NCI-H1092 treated with DMSO at 0.1 percent for 48 hours (cell line): ENCODE data around the gene GDPD4.
"Not testable (repeated sequence)": the region's sequence is repeated elsewhere in the genome, so short reads cannot be mapped to it uniquely, and the experiment has no call there.

Experiments used
- DNase-seq: peaks from one replicate; lab custom pipeline; 2025; lab: John Stamatoyannopoulos, UW

Gene GDPD4, protein sequence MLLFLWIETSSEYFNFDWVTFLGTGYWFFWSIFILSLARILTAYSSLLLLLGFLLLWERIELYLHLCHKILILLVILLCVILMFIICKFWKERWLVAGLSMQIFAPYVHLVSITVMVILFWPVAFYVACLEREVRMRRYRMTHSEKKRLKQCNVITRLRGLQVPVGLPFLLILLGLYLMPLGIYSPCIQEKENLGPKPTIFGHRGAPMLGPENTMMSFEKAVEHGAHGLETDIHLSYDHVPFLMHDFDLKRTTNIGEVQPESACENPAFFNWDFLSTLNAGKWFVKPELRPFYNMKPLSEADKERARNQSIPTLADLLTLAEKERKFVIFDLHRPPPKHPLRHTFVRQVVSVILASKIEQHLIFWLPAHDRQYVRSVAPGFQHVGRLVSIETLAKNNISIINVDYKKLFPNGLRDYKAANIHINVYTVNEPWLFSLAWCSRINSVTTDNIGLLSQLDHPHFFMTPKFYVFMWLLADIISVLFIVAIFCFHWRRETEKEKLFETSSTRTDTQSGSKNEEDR

DNA sequence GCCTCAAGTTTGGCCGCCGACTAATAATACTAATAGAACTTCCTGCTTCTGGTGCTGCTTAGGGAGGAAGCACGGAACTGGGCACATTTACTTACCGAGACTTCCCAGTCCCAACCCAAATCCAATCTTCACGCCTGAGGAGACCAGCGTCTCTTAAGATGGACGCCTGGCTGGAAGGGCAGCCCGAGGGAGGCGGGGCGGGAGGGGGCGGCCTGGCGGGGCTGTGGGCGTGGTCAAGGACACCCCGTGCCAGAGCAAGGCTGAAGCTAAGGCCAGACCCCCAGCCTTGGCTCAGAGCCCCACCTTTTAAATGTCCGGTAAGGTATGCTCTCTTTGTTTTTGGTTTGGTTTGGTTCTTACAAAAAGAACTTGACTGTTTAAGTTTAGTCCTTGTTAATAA, at the start of gene GDPD4:
TSS of gene GDPD4 (minus strand) at position 177 of the 400 bp plus-strand sequence. CDS start 16,549 bp downstream, outside the sequence.
- DNase-seq: no peak

DNA sequence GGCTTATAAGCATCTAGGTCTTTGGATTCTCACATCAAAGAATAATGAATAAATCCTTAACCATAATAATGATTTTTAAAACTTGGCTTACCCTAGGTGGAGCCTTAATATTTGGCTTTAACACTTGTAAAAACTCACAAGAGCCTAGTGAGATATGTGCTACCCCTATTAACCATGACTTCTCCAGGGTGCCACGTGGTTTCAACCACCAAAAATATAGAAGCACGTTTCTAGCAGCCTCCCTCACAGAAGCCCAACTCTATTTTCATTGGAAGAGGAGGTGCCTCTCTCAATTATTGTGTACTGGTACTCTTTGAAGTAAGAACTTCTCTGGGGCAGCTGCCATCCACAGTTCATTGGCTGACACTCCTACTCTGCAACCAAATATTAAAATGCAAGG, 46.5 kb upstream of the GDPD4 start:
- no peak for DNase-seq

DNA sequence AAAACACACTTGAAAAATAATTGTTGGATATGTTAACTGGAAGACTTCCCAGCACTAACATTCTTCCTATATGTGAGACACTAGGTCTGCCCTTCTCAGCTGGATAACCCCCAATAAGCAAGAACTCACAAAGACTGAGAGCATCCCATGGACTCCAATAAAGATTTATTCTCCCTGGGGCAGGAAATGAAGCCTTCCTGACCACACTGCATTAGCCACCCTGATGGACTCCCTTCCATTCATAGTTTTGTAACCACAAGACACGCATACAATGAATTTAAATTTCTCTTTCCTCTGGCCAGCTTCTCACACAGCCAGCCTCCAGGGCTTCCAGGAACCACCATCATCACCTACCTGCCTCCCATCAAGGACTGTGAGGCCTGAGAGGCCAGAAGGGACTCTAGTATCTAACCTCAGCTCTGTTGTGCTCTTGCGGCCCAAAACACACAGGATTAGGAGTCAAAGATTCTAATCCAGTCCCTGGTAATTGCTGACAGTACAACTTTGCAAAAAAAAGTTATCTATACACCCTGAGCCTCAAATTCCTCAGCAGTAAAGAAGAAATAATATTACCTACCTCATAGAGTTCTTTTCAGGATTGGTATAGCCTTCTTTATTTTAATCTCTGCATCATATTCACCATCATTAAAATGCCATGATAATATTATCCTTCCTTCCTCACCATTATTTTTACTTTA, 45.6 kb upstream of the GDPD4 start:
- DNase-seq: no peak

DNA sequence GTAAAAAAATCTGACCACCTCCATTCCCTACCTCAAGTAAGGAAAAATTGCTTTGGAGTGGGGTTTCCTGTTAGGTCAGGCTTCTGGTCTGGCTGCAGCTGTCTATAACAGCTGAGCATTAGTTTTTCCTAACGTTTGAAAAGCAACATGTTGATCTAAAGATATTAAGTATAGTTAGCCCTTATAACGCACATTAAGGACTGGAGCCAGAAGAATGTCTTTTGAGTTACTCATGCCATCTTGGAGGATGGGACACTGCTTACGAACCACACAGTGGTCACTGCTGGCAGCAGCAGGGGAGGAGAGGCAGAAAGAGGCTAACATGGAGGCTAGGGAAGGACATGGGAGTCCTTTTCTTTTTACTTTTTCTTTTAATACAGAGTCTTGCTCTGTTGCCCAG, 44.1 kb upstream of the GDPD4 start:
- no peak for DNase-seq

DNA sequence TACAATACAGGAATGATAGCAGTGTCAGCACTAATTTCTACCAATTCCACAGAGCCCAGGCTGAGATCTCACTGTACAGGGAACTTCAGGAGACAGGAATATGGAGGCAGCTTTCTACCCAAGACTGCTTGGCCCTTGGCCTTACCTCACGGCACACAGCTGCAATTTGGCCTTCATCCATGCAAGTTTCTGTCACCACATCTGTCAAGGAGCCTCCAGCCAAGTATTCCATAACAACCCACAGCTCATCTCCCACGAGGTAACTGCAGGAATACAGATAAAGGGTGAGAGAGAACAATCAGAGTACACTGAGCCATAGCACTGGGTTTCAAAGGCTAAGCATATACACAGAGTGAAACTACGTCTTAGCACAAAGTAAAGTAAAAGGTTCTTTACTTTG, 39.0 kb upstream of the GDPD4 start:
- DNase-seq: no peak

DNA sequence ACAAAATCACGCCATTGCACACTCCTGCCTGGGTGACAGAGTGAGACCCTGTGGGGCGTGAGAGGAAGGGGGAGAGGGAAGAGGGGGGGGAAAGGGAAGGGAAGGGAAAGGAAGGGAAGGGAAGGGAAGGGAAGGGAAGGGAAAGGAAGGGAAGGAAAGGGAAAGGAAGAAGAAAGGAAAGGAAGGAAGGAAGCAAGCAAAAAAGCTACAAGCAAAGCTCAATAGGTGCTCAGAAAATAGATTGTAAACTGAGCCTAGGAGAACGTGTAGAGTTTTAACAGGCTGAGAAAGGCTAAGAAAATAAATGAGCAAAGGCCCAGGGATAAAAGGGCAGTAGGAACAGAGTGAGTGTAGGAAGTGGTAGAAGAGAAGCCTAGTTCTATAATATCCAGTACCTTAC, 30.8 kb upstream of the GDPD4 start:
- DNase-seq: no peak

DNA sequence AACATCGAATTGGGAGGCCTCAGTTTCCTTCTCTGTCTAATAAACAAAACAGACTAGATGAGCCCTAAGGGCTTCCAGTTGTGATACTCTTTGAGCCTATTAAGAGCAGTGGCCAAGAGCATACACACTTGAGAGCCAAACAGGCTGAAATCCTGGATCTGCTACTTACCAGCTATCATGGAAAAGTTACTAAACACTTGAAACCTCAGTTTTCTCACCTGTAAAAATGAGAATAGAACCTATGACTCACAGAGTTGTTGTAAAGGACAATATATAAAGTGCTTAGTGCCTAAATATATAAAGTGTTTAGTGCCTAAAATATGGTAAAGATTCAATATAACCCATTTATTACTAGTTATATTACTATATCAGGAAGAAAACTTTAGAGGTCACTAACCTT, 23.7 kb upstream of the GDPD4 start:
- DNase-seq: no peak

DNA sequence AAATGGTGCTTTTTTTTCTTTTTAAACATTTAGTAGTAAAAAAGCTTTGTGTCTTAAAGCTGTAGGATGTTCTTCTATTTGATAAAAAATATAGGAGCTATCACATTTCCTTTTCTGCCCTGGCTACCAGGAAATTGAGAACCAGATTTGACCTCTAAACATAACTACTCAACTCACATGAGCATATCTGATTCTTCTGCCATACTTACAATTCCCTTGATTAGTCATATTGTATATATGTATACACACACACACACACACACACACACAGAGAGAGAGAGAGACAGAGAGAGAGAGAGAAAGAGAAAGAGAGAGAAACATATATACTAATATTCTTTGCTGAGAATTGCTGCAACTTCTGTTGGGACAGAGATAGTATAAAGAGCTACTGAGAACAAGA, 23.0 kb upstream of the GDPD4 start:
- DNase-seq: no peak

DNA sequence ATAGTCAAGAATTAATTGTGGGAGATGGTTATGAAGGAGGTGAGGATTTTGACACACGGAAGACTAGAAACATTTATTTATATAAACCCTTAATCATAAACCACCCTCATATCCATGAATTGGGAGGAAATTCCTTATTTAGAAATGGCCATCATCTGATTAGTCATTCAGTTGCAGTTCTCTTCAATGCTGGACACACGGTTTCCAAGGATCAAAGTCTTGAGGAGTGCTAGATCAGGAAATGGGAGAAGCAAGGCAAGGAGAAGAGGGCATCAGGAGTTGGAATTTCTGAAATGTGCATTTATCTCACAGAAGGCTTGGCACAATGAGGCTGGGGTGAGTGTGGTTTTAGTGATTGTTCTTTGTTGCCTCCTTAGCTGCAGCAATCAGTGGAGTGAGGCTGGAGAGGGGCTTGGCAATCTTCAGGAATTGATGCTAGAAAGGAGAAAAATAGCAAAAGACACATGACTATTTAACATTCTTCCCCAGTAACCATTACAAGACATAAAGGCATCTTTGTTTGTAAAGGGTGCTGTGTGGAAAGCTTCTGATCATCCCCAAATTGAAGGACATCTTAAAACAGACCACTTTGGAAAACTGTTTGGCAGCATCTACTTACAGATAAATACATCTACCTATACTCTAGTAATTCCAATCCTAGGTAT, 21.6 kb upstream of the GDPD4 start:
- DNase-seq: no peak

DNA sequence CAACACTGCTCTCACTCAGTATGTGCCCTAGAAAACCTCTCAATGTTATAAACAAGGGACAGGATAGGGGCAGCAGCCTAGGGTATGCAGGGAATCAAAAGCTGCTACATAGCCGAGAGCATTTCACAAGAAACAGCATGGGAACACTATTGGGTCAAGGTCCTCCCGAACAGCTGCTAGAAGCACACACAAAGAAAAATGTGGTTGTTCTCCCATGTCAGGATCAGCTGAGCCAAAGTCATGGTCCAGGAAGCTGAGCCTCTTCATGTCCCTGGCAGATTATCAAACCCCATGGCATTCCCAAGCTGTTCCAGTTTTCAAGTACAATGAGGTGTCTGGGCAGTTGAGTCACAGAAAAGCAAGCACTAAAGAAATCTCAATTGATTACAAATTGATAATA, 21.0 kb upstream of the GDPD4 start:
- DNase-seq: no peak

DNA sequence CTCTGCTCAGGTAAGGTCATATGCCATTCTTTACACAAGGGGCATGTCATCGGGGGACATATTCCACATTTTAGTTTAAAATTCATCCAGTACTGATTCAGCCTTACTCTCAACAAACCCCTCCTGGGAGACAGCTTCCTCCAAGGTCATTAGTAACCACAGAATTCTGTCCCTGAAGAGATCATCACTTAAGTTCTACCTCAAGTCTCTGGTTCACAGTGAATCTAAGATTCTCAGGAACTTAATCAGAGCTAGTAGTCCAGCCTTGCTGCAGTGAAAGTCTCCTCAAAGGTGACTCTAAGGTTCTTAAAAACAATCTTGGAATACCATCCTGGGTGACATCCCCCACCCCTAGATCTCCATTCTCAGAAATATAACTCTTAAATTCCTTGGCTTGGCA, 18.9 kb upstream of the GDPD4 start:
- DNase-seq: no peak

DNA sequence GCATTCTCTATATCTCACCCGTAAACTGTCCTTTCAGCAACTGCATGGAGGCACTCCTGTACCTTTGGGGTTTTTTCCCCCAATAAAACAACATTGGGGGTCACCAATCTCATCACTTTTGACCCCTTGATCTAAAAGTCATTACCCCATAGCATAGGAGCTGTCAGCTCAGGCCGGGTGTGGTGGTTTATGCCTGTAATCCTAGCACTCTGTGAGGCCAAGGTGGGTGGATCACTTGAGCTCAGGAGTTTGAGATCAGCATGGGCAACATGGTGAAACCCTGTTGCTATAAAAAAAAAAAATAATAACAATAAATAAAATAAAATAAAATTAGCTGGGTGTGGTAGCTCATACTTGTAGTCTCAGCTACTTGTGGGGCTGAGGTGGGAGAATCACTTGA, 17.1 kb upstream of the GDPD4 start:
- no peak for DNase-seq

DNA sequence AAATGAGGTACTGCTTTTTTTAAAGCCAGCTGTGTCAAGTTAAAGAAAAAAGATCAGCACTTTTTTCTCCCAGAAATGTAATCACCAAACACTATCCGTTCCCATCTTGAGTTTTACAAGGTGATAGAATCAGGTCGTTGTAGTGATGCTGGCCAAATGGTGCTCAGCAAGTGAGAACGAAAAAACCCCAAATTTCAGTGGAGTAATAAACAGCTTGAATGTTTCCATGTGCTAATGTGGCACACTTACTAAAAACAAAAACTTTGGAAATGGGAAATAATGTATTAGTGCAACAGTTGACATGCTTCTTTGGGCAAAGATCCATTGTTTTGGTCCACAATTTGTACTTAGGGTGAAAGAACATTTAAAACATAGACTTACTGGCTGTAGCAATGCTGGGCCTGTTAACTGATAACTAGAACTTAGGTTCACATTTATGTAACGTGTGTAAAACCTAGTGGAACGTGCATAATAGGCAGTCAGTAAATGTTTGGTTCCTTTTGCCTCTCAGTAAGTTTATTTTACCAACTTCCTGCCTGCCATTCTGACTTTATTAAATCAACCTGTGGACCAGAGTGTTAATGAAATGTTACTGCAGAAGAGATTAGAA, 15.4 kb upstream of the GDPD4 start:
- DNase-seq: no peak

DNA sequence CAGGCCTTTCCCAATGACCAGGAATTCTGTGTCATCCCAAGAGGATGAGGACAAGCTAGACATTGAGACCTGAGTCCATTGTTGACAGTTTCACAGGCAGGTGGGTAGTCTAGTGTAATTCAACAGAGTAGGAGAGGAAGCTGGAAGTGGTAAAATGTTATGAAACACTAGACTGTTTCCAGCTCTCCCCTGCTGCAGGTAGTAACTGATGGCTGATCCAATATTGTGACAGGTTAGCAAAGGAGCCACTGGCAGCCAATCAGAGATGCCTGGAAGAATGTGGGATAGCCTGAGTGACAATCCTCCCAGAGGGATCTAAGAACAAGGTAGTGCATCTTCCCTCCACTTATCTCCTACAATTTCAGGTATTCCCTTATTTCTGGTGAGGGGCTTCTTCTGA, 10.6 kb upstream of the GDPD4 start:
- no peak for DNase-seq

DNA sequence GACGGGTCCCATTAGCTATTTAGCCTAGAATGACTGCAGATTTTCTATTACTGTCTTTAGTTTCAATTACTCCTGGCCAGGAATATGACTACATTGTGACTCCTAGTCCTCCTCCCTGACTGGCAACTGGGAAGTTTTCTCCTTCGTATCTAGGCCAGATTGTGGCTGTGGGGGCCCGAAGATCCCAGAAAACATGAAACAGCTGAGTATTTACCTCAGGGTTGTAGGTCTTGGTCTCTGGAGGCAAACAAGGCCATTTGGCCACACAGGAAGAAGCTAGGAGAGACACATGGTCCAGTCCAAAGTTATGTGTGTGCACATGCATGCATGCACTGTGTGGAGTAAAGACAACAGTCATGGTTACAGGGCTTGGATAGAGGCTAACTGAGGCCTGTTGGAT, 10.2 kb upstream of the GDPD4 start:
- no peak for DNase-seq

DNA sequence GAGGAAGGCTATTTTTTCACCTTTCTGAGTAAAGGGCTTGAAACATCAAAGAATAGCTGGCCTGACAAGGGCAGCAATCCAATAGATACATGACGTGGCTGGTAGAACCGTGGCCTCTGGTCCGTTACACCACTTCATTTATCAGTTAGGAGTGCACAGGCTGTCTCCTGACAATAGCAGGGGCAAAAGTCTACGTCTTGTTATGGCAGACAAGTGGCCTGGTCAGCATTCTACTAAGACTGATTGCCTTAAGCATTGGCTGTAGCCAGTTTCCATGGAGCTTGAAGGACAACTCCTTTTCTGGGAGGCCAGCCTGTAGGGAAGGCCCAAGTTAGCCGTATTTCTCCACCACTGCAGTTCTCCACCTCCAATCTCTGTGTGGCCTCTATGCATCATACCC, 9.2 kb upstream of the GDPD4 start:
- no peak for DNase-seq

DNA sequence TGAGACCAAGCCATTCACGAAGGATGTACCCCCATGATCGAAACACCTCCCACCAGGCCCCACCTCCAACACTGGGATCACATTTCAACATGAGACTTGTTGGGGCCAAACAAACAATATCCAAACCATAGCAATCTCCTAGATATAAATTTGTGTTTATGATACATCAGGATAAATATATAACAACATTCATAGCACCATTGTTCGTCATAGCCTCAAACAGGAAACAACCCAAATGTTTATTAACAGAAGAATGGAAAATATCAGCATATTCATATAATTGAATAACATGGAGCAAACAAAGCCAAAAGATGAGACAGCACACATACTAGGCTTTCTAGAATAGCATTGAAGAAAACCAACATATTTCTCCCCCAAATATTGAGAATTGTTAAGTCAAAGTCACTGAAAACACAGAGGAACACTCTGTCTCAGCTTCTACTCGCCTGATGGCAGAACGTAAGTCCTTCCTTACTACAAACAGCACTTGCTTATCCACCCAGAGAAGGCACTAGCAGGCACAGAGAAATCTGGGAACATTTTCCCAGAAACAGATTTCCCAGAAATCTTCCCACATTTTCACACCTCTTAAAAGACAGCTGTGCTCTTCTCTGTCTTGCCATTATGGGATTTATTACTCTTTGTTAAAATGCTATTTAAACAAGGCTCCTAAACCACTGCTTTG, 8.1 kb upstream of the GDPD4 start:
- no peak for DNase-seq

DNA sequence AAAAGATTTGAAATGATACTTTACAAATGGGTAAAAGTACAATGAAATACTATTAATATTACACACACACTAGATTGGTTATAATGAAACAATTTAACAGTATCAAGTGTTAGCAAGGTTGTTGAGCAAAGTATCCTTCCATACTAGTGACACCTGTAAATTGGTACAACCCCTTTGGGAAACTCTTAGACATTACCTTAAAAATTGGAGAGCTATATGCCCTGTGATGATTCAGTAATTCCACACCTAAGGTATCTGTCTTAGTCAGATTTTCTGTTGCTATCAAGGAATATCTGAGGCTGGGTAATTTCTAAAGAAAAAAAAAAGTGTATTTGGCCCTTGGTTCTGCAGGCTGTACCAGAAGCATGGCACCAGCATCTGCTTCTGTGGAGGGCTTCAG, 7.4 kb upstream of the GDPD4 start:
- no peak for DNase-seq

DNA sequence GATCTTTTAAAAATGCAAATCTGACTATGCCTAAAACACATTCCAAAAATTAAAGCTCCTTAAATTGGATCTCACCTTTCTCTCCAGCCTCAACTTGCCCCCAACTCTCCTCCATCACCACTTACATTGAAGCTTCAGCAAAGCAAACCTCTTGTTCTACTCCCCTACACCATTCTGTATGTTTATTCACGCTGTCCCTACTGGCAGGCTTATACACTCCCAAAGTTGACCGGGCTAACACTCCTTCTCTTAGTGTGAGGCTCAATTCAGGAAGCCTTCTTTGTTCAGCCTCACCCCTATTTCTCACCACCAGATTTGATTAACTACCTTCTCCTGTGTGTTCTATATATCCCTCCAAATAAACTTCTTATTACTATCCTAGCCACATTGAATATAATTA, 1.8 kb upstream of the GDPD4 start:
- no peak for DNase-seq

DNA sequence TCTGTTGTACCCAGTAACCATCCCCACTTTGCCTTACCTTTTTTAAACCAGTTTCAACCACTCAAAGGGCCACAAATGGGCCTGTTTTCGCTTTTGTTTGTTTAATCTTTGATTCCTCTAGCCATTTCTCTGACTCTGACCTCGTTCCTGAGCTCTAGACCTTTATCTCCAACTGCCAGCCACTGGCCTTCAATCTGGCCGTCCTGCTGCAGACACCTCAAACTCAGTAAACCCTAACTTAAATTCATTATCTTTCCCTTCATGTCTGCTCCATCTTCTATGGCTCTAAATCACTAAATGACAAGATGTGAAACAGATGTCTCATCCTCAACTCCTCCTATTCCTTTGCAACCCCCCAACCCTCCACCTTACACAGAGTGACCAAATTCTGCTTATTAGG, 1.3 kb upstream of the GDPD4 start:
- no peak for DNase-seq

DNA sequence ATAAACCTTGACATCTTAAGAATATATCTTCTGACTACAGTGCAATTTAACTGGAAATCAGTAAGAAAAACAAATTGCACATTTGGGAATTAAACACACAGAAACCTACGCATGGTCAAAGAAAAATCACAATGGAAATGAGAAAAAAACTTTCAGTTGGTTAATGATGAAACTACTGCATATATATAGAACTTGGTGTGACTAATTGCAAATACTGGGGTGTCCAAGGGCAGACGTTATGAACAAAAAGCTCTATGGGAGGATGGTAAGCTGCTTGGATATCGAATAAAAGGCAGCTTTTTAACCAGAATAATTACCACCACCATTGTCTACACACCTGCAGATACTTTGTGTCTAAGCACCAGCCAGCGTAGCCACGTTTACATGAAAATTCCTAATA, 791 bp downstream of the GDPD4 start:
- DNase-seq: no peak

DNA sequence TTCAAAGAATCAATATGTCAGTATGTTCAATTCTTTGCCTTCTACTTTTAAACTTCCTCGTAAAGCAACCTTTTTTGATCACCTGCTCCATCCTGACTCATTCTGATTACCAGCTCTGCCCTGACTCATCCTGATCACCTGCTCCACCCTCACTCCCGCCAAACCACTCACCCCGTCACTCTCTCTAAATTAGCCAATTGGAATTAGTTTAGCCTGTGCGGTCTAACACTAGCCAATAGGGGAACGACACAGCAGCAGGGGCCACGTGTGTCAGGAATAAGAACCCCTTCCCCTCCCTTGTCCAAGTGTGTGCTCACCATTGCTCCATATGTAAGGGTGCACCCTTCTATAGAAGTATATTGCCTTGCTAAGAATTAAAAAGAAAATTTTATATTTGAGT, 1.5 kb downstream of the GDPD4 start:
- not testable (repeated sequence) for DNase-seq
